Activated naive CD4-positive, alpha-beta T cell treated with anti-CD3 and anti-CD28 coated beads, Interleukin-2, amount 50 U/mL, for 72 hours (primary cell): Measurements from ENCODE around the gene PRDM8. TPM values are rescaled to one million over a fixed set of nuclear protein-coding genes. Genes with fewer than 3 reads are reported as not detected.
"Not testable (repeated sequence)": the region's sequence is repeated elsewhere in the genome, so short reads cannot be mapped to it uniquely, and the experiment has no call there.

Source experiments
- ATAC-seq, 2 donors: fragments of 150-1000 bp; cut with Tn5 transposase; 2 replicates each; pipeline ENCODE4 v1.10.0; 2021; ENCODE audit warnings: mild to moderate bottlenecking in 2 of 2, moderate library complexity in 2 of 2
- DNase-seq, 2 donors: peaks; one replicate each; pipeline ENCODE4 v3.0.0; 2021 to 2022; ENCODE audit warnings: low spot score in 2 of 2
- H3K27ac Mint-ChIP-seq, 2 donors: one replicate each; pipeline ENCODE4 v1.8.0; 2022; ENCODE audit warnings: mild to moderate bottlenecking in 2 of 2, mixed read lengths in 2 of 2
- H3K36me3 Mint-ChIP-seq, 2 donors: one replicate each; pipeline ENCODE4 v1.8.0; 2022; ENCODE audit warnings: mixed read lengths in 2 of 2
- H3K9me3 Mint-ChIP-seq, 2 donors: one replicate each; pipeline ENCODE4 v1.8.0; 2022; ENCODE audit warnings: mixed read lengths in 2 of 2
- total RNA-seq, 2 donors: library from RNA; stranded (reverse); gene quantifications; one replicate each; pipeline ENCODE4 v1.2.3, GENCODE V29; 2022

The PRDM8 gene
- total RNA-seq, 2 donors from 2014 or later, result 0.56 to 3.8 TPM

- ATAC-seq, result no peak
- no peak overlapping the region for H3K27ac Mint-ChIP-seq
- DNase-seq, result no peak
- no peaks in the 10 kb centered on the region for H3K36me3 Mint-ChIP-seq
- H3K9me3 Mint-ChIP-seq, result no peaks in the 10 kb centered on the region
These were observed 35.5 kb downstream of the PRDM8 start for GRCh38 chr4:80232707-80233370.

- no peaks in the 10 kb centered on the region for H3K9me3 Mint-ChIP-seq
- DNase-seq (no peak), ATAC-seq (no peak)
- H3K27ac Mint-ChIP-seq, result no peak overlapping the region
- no peaks in the 10 kb centered on the region for H3K36me3 Mint-ChIP-seq
These were observed 36.1 kb downstream of the PRDM8 start for GRCh38 chr4:80233390-80233789.

DNA sequence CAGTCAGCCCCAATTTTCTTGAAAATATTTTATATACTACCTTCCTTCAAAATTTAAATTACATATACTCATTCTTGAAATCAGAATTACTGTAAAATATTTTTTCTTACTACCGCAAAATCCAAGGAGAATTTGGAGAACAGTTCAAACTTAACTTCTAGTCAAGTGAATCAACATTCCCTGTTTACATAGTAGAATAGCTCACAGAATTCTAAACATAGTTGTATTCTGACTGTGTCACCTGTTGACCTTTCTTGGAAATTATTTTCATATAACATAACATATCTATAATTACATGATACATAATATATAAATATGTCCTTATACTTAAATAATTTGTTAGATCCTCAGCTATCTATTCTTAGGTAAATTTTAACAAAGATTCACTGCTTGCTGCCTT lies 38.1 kb downstream of the PRDM8 start:
- Mint-ChIP-seq H3K27ac (no peak overlapping the region), H3K9me3 (no peaks in the 10 kb centered on the region), H3K36me3 (no peaks in the 10 kb centered on the region)
- ATAC-seq, result no peak
- DNase-seq, result no peak

- no peak for DNase-seq
- no peaks in the 10 kb centered on the region for H3K36me3 Mint-ChIP-seq
- H3K27ac Mint-ChIP-seq, result no peak overlapping the region
- no peaks in the 10 kb centered on the region for H3K9me3 Mint-ChIP-seq
- no peak for ATAC-seq
These were observed 40.7 kb downstream of the PRDM8 start for GRCh38 chr4:80237992-80238391.

- DNase-seq (no peak), ATAC-seq (no peak)
- Mint-ChIP-seq H3K36me3 (no peaks in the 10 kb centered on the region), H3K27ac (no peak overlapping the region), H3K9me3 (no peaks in the 10 kb centered on the region)
These were observed 42.3 kb downstream of the PRDM8 start for GRCh38 chr4:80239480-80240150.

DNA sequence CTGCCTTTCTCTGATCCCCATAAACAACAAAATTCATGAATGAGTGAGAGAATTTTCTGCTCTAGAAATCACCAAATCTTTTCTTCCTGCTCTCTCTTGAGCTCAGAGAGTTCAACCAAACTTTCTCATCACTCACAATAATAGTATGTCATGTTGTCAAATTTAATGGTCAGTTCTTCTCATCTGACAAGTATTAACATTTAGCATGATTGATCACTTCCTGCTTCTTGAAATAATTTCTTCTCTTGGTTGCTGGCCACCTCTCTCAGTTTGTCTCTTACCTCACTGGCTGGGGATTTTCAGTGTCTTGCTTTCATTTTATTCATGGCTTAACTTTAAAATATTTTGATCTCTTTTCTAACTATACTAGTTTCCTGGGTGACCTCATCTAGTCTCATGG lies 43.7 kb downstream of the PRDM8 start:
- no peak overlapping the region for H3K27ac Mint-ChIP-seq
- no peaks in the 10 kb centered on the region for H3K36me3 Mint-ChIP-seq
- DNase-seq, result no peak
- H3K9me3 Mint-ChIP-seq, result no peaks in the 10 kb centered on the region
- no peak for ATAC-seq

- ATAC-seq (no peak), DNase-seq (no peak)
- H3K36me3 Mint-ChIP-seq, result no peaks in the 10 kb centered on the region
- no peaks in the 10 kb centered on the region for H3K9me3 Mint-ChIP-seq
- no peak overlapping the region for H3K27ac Mint-ChIP-seq
These were observed 46.1 kb downstream of the PRDM8 start for GRCh38 chr4:80243274-80244018.

DNA sequence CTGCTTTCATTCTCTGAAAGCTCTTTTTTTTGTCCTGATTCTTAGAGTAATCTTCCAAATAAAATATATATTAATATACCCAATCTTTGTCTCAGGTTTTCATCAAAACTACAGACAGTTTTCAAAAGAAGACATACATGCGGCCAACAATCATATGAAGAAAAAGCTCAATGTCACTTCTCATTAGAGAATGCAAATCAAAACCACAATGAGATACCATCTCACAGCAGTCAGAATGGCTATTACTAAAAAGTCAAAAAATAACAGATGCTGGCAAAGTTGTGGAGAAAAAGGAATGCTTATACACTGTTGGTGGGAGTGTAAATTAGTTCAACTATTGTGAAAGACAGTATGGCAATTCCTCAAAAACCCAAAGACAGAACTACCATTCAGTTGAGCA lies 50.2 kb downstream of the PRDM8 start:
- H3K27ac Mint-ChIP-seq, H3K9me3 Mint-ChIP-seq, ATAC-seq, DNase-seq, H3K36me3 Mint-ChIP-seq: not testable (repeated sequence)

DNA sequence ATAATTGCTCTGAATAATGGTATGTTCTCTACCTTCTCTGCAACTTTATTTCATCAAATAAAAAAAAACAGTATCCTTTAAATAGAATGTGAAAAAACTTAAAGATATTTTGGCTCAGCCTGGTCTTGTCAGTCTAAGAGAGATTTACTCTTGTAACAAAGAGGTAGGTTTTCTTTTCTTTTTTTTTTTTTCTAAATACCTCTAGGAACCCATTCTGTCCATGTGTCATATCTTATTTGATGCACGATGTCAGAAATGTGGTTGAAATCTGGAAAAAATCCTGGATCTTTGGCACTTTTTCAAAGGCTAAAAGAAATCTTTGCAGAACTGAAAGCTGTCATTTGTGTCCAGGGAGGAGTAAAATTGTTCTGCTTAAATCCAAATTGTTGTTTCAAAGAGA lies 51.8 kb downstream of the PRDM8 start:
- H3K36me3 Mint-ChIP-seq, result no peaks in the 10 kb centered on the region
- no peak for ATAC-seq
- DNase-seq, result no peak
- H3K9me3 Mint-ChIP-seq, result no peaks in the 10 kb centered on the region
- H3K27ac Mint-ChIP-seq, result no peak overlapping the region

GRCh38 chr4:80252427-80252826 lies 55.1 kb downstream of the PRDM8 start:
- DNase-seq, result no peak
- no peak for ATAC-seq
- no peak overlapping the region for H3K27ac Mint-ChIP-seq
- H3K9me3 Mint-ChIP-seq, result no peaks in the 10 kb centered on the region
- no peaks in the 10 kb centered on the region for H3K36me3 Mint-ChIP-seq

DNA sequence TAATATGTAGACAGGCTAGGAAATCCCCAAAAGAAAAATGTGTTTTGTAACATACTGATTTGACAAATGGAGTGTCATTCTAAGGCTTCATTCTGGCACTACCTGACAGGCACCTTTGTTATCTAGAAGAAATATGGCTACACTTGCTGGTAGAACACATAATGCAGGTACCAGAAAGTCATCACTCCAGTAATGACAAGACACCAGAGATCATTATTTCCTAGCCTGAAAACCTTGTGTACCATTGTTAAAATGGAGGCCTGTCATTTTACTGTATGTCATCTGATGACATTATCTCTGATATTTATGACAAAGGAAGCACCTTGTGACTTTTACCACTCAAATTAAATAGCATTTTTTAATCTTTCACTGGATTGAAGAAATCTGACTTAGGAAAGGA lies 55.6 kb downstream of the PRDM8 start:
- no peak for ATAC-seq
- no peak for DNase-seq
- Mint-ChIP-seq H3K9me3 (no peaks in the 10 kb centered on the region), H3K27ac (no peak overlapping the region), H3K36me3 (no peaks in the 10 kb centered on the region)

GRCh38 chr4:80253510-80253909 lies 56.2 kb downstream of the PRDM8 start:
- ATAC-seq (no peak), DNase-seq (no peak)
- H3K36me3 Mint-ChIP-seq, result no peaks in the 10 kb centered on the region
- no peaks in the 10 kb centered on the region for H3K9me3 Mint-ChIP-seq
- H3K27ac Mint-ChIP-seq, result no peak overlapping the region

Other genes with a start within 250 kb of the PRDM8 start
- 1 to 10 TPM; 2.2 to 4.5 TPM for gene ANTXR2, start 124.3 kb upstream of the PRDM8 start, total RNA-seq
- not detected for gene FGF5, start 69.2 kb downstream of the PRDM8 start, total RNA-seq
- gene CFAP299, start 138.2 kb downstream of the PRDM8 start, total RNA-seq, result not detected